Ascending aorta (tissue), 2 donors: Measurements from ENCODE around the gene CASP14. TPM values are rescaled to one million over a fixed set of nuclear protein-coding genes. Genes with fewer than 3 reads are reported as not detected.
"Not testable (repeated sequence)": the region's sequence is repeated elsewhere in the genome, so short reads cannot be mapped to it uniquely, and the experiment has no call there.

ENCODE experiments used
- DNase-seq, 2 donors: peaks; one replicate each; pipeline ENCODE4 v3.0.0-alpha.2; 2019; ENCODE audit warnings: low spot score in 2 of 2
- H3K27ac ChIP-seq, 2 donors: fragments of 200-600 bp; sonication (generic); one replicate each; pipeline ENCODE4 v1.5.1; 2016 to 2017; ENCODE audit warnings: mild to moderate bottlenecking in 1 of 2
- H3K27me3 ChIP-seq: fragments of 200-600 bp; sonication (generic); one replicate; pipeline ENCODE4 v1.5.1; 2017
- H3K36me3 ChIP-seq, 2 donors: fragments of 200-600 bp; sonication (generic); one replicate each; pipeline ENCODE4 v1.5.1; 2016
- H3K4me1 ChIP-seq, 2 donors: fragments of 200-600 bp; sonication (generic); one replicate each; pipeline ENCODE4 v1.5.1; 2016 to 2017; ENCODE audit warnings: mild to moderate bottlenecking in 1 of 2
- H3K4me3 ChIP-seq, 2 donors: fragments of 200-600 bp; sonication (generic); one replicate each; pipeline ENCODE4 v1.5.1; 2016 to 2017; ENCODE audit warnings: mild to moderate bottlenecking in 1 of 2
- H3K9me3 ChIP-seq, 2 donors: fragments of 200-600 bp; sonication (generic); one replicate each; pipeline ENCODE4 v1.5.1; 2016
- intact Hi-C: fragments of 100-400 bp; cut with DNase I; formaldehyde crosslinking; loops from one replicate; pipeline ENCODE4 v1.15.1; 2023
- total RNA-seq: library from RNA; depleted of rRNA; stranded (reverse); fragments of >200 nt; gene quantifications from one replicate; pipeline ENCODE4 v1.1.0, GENCODE V29; 2016
- TF ChIP-seq, protein P1 (sequence below), 3 experiments: fragments of 200-600 bp in 2 of 3; fragments of 450-650 bp in 1 of 3; sonication (generic) in 2 of 3; IDR thresholded peaks; one replicate each; pipeline ENCODE4 v1.5.1; 2016 to 2019; ENCODE audit warnings: antibody characterized with exemption in 3 of 3, mild to moderate bottlenecking in 1 of 3, moderate library complexity in 1 of 3

Gene CASP14, protein sequence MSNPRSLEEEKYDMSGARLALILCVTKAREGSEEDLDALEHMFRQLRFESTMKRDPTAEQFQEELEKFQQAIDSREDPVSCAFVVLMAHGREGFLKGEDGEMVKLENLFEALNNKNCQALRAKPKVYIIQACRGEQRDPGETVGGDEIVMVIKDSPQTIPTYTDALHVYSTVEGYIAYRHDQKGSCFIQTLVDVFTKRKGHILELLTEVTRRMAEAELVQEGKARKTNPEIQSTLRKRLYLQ
- total RNA-seq, result not detected

DNA sequence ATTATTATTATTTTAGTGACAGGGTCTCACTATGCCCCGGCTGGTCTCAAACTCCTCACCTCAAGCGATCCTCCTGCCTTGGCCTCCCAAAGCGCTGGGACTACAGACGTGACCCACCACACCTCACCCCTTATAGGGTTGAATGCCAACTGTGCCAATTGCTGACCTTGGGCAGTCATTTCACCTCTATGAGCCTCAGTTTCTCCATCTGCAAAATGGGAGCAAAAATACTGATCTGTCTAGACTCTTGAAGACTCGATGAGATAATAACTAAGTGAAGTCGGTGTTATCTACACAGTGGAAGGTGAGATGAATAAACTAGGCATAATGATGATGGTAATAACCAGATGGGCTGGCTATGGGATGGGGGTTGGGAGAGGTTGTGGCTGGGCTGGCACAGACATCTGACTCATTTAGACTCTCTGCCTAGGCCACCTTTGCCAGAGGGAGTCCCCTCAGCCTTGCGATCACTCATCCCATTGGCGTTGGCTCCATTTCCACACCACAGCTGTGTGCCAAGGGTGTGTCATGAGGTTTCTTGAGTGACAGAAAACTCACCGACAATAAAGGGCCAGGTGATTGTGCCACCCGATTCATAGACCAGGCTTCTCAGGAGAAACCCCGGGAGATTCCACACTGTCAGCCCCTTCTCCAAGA, at the start of gene CASP14:
TSS of gene CASP14 (plus strand) at position 596 of the 657 bp plus-strand sequence. CDS start 2,772 bp downstream, outside the sequence.
- TF ChIP-seq, protein P1, sequence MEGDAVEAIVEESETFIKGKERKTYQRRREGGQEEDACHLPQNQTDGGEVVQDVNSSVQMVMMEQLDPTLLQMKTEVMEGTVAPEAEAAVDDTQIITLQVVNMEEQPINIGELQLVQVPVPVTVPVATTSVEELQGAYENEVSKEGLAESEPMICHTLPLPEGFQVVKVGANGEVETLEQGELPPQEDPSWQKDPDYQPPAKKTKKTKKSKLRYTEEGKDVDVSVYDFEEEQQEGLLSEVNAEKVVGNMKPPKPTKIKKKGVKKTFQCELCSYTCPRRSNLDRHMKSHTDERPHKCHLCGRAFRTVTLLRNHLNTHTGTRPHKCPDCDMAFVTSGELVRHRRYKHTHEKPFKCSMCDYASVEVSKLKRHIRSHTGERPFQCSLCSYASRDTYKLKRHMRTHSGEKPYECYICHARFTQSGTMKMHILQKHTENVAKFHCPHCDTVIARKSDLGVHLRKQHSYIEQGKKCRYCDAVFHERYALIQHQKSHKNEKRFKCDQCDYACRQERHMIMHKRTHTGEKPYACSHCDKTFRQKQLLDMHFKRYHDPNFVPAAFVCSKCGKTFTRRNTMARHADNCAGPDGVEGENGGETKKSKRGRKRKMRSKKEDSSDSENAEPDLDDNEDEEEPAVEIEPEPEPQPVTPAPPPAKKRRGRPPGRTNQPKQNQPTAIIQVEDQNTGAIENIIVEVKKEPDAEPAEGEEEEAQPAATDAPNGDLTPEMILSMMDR (IDR thresholded peaks at IDR 0.05), result no peak
- H3K9me3 ChIP-seq, result no peaks in the 10 kb centered on the region
- no peaks in the 10 kb centered on the region for H3K27me3 ChIP-seq
- H3K4me1 ChIP-seq, result no peaks in the 10 kb centered on the region
- no peak for DNase-seq
- no peak within 1 kb of the TSS for H3K27ac ChIP-seq
- no peak within 1 kb of the TSS for H3K4me3 ChIP-seq
- no peaks in the 10 kb centered on the region for H3K36me3 ChIP-seq
- intact Hi-C loops, result no loop called here

DNA sequence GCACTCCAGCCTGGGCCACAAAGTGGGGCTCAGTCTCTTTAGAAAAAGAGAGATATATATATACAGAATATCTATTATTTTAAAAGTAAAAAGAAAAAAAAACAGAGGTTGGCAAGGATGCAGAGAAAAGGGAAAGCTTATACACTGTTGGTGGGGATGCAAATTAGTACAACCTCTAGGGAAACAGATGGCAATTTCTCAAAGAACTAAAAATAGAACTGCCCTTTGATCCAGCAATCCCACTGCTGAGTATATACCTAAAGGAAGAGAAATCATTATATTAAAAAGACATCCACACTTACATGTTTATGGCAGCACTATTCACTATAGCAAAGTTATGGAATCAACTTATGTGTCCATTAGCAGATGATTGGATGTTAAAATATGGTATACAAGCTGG, 41.0 kb upstream of the CASP14 start:
- no peak for DNase-seq
- H3K36me3 ChIP-seq, result no peaks in the 10 kb centered on the region
- intact Hi-C loops, result no loop called here
- no peaks in the 10 kb centered on the region for H3K4me1 ChIP-seq
- no peaks in the 10 kb centered on the region for H3K9me3 ChIP-seq
- no peak overlapping the region for H3K4me3 ChIP-seq
- no peaks in the 10 kb centered on the region for H3K27me3 ChIP-seq
- no peak overlapping the region for H3K27ac ChIP-seq
- TF ChIP-seq, protein P1 (IDR thresholded peaks at IDR 0.05), result no peak

DNA sequence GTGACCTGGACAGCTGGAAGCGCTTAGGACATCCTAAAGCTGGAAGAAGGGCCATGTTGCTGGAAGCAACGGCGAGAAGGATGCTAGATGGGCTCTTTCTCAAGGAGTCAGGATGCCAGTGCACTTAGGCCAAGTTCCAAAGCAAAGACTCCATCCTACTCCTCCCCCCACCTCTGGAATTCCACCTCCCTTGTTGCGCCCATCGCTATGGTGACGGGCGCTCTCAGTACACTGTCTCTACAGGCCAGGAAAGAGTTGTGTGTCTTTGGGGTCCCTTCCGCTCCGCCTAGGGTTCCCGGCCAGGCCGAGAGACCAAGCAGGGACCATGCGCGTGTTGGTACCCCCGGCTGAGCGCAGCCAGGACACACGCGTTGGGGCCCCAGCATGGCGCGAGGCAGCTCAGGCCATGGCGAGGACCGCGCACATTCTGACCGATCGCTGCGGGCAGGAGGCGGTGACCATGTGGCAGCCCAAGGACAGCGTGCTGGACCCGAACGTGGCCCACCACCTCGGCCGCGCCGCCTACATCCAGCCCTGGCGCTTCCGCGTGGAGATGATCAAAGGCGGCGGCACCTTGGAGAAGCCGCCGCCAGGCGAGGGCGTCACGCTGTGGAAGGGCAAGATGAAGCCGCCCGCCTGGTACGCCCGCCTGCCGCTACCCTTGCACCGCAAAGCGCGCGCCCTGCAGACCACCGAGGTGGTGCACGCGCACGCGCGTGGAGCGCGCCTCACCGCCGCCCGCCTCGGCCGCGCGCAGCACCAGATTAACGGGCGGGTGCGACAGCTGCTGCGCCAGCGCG, 38.6 kb upstream of the CASP14 start:
- intact Hi-C loops, result no loop called here
- DNase-seq, result no peak
- Histone ChIP-seq H3K27me3 (no peaks in the 10 kb centered on the region), H3K4me3 (no peak overlapping the region), H3K9me3 (no peaks in the 10 kb centered on the region), H3K4me1 (no peaks in the 10 kb centered on the region), H3K36me3 (no peaks in the 10 kb centered on the region), H3K27ac (no peak overlapping the region)
- TF ChIP-seq, protein P1 (IDR thresholded peaks at IDR 0.05), result no peak

DNA sequence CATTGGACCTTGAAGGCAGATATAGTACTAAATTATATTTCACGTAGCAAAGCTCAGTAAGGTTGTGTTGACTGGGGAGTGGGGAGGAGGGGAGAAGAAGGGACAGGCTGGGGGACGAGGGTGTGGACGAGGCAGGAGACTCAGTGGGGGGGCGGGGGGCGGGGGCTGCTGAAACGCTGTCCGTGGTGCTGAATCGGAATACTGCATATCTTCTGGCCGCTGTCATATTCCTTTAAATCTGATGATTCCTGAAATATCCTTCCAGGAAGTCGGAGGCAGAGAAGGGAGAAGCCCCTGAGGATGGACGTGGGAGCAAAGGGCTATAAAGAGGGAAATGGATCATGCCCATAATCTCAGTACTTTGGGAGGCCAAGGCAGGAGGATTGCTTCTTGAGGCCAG, 34.7 kb upstream of the CASP14 start:
- TF ChIP-seq, protein P1 (IDR thresholded peaks at IDR 0.05), result no peak
- H3K9me3 ChIP-seq, result no peaks in the 10 kb centered on the region

DNA sequence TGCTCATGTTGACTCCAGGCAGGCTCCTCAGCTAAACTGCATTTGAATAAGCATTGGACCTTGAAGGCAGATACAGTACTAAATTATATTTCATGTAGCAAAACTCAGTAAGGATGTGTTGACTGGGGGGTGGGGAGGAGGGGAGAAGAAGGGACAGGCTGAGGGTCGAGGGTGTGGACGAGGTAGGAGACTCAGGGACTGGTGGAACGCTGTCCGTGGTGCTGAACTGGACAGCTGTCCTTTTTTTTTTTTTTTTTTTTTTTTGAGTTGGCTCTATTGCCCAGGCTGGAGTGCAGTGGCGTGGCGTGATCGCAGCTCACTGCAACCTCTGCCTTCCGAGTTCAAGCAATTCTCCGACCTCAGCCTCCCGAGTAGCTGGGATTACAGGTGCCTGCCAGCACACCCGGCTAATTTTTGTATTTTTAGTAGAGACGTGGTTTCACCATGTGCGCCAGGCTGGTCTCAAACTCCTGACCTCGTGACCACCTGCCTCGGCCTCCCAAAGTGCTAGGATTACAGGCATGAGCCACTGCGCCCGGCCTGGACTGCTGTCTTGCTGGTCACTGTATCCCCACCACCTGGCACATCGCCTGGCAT, 33.2 kb upstream of the CASP14 start:
- no peaks in the 10 kb centered on the region for H3K9me3 ChIP-seq
- no peaks in the 10 kb centered on the region for H3K4me1 ChIP-seq
- H3K4me3 ChIP-seq, result no peak overlapping the region
- no peaks in the 10 kb centered on the region for H3K36me3 ChIP-seq
- TF ChIP-seq, protein P1 (IDR thresholded peaks at IDR 0.05), result no peak
- DNase-seq, result no peak
- H3K27me3 ChIP-seq, result no peaks in the 10 kb centered on the region
- no peak overlapping the region for H3K27ac ChIP-seq
- intact Hi-C loops, result no loop called here

More for the DNA sequence above, 34.7 kb upstream of the CASP14 start:
- no peak for DNase-seq
- H3K4me1 ChIP-seq, result no peaks in the 10 kb centered on the region
- intact Hi-C loops, result no loop called here
- H3K4me3 ChIP-seq, result no peak overlapping the region
- no peaks in the 10 kb centered on the region for H3K36me3 ChIP-seq
- H3K27ac ChIP-seq, result no peak overlapping the region
- no peaks in the 10 kb centered on the region for H3K27me3 ChIP-seq

DNA sequence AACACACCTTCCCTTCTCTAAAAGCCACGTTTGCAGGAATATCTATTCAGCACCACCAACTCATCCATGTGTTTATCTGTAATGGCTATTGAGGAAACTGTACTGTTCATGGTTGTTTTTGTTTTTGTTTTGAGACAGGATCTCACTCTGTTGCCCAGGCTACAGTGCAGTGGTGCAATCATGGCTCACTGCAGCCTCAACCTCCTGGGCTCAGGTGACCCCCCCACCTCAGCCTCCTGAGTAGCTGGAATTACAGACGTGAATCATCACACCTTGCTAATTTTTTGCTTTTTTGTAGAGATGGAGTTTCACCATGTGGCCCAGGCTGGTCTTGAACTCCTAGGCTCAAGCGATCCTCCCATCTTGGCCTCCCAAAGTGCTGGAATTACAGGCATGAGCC, 30.4 kb upstream of the CASP14 start:
- H3K36me3 ChIP-seq, H3K4me3 ChIP-seq, intact Hi-C loops, H3K27ac ChIP-seq, DNase-seq, H3K27me3 ChIP-seq, H3K9me3 ChIP-seq, H3K4me1 ChIP-seq: not testable (repeated sequence)
